Amygdala (tissue), 56 donors: ENCODE data around the gene DHDDS.
"Not testable (repeated sequence)": the region's sequence is repeated elsewhere in the genome, so short reads cannot be mapped to it uniquely, and the experiment has no call there.

Source experiments
- DNase-seq, 56 donors: peaks; one replicate each; lab custom pipeline; 2025; lab: John Stamatoyannopoulos, UW

DHDDS gene

DNA sequence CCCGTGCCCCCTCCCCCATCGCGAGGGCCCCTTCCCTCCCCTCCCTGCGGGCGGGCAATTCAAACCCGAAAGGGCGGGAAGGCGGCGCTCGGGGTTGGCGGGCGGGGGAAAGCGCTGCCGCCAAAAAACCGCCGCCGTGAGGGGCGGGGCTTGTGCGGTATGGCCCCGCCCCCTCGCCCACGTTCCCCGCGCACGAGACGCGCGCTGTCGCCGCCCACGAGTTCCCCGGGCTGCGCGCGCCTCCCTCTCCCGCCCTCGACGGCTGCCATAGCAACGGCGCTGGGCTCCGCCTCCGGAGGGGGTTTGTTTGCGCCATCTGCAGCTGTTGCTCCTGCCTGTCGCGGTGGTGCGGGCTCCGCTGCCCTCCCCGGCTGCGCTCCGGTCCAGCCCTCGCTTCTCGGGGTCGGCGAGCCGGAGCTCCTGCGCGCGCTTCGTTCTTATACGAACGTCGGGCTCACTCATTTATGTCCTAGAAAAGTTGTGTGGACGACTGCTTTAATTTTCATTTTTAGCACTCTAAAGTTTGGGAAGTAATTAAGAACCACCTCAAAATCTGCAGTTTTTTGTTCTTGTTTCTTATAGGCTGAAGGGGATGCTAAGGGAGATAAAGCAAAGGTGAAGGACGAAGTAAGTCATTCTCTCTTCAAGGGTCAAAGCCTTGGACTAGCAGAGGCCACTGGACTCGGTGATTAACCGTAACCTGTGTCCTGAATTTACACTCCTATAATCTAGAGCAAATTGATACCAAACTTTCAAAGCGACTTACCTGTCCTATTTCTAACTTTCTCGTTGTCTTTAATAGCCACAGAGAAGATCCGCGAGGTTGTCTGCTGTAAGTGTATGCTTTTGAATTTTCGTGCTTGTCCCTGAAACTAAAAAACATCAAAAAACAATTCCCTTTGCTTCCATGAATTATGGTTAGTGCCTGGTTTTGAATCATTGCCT, 41.1 kb downstream of the DHDDS start:
- DNase-seq, result peak in 55 of 56 donors; percentile 60 to 98 (median 92)

DNA sequence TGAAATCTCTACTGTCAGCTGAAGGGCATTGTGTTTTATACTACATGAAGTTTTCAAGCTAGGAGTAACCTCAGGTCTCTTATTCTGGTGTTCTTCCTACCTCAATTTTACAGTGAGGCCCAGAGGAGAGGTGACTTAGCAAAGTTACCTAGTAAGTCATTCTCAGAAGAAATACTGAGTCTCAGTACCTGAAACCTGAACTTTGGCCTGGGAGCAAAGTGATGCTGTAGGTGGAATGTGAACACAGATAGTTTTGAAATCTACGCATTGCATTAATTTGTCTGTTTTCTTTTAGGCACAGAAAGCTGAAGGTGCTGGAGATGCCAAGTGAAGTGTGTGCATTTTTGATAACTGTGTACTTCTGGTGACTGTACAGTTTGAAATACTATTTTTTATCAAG, 42.7 kb downstream of the DHDDS start:
- DNase-seq, result no peak

DNA sequence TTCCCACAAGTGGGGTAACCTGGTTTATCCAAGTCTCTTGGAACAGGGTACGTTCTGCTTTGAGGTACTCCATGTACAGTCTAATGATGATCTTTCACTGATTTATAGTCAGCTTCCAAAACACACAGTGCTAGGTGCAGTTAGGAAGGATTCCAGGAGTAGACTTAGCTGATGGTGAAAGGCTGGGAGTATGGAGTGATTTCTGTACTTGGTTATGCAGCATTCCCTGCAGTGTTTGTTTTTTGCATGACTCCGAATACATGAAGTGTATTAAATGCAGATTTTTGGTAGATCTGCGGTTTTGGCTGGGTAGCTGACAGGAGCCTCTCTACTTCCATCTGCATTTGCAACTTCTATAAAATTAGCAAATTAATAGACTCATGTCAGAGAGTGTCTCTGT, 43.9 kb downstream of the DHDDS start:
- no peak for DNase-seq

DNA sequence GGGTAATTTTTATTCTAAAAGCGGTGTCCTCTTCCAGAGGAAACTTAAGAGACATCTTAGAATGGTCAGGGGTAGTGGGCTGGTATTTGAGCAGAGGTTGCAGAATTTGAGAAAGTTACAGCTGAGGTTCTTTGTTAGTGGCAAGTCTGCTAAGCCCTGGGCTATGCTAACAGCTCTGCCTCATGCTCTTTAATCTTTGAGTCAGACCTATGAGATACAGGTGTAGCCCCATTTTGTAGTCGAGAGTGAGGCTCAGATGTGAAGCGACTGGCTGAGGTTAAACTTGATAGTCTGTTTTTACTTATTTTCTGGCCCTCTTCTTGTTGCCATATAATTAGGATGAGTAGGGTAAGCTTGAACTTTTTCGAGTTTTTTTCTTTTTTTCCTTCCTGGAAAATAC, 44.8 kb downstream of the DHDDS start:
- DNase-seq, result no peak

- no peak for DNase-seq
Observed at GRCh38 chr1:26477446-26478152, 45.5 kb downstream of the DHDDS start.

DNA sequence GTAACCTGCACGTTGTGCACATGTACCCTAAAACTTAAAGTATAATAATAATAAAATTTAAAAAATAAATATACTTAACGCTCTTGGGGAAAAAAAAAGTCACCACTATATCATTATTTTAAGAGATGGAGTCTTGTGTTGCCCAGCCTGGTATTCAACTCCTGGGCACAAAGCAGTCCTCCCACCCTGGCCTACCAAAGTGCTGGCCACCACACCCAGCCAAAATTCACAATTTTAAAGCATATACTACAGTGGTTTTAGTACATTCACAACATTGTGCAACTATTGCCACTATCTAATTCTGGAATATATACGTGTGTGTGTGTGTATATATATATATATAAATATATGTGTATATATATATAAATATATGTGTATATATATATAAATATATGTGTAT, 46.0 kb downstream of the DHDDS start:
- no peak for DNase-seq

DNA sequence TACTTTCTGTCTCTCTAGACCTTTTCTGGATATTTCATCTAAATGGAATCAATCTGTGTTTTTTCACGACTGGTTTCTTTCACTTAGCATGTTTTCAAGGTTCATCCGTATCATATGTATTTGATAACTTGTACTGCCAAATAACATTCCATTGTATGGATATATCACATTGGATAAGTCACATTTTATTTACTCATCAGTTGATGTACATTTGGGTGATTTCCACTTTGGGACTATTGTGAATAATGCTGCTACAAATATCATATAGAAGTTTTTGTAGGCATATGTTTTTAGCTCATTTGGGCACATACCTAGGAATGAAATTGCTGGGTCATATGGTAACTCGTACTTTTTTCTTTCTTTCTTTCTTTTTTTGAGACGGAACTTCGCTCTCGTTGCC, 46.9 kb downstream of the DHDDS start:
- DNase-seq, result no peak

DNA sequence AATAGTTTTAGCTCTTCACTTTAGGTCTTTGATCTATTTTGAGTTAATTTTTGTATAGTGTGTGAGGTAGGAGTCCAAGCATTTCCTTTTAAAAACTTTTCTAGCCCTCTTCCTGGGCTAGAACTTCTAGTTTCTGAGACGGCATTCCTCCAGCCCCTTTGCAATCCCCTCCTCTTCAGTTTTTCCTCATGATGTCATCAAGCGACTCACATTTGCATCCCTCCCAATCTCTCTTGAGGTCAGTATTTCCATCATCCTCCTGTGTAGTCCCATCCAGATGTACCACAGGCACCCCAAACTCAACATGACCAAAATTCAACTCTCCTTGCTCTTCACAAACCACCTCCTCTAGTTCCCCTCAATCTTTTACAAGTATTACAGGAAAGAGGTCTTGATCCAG, 50.8 kb downstream of the DHDDS start:
- DNase-seq, result no peak

DNA sequence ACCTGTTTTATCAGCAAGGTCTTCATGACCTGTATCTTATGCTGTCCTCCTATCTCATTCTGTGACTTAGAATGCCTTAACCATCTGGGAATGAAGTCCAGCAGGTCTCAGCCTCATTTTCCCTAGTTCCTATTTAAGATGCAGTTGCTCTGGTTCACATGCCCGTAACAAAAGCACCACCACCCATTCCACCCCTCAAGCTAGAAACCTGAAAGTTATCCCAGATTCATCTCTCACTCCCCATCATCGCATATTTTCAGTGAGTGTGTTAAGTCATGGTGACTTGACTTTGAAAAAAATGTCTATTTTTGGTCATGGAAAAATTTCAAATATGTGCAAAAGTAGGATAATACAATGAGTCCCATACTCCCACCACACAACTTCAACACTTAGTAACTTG, 51.9 kb downstream of the DHDDS start:
- DNase-seq, result no peak

DNA sequence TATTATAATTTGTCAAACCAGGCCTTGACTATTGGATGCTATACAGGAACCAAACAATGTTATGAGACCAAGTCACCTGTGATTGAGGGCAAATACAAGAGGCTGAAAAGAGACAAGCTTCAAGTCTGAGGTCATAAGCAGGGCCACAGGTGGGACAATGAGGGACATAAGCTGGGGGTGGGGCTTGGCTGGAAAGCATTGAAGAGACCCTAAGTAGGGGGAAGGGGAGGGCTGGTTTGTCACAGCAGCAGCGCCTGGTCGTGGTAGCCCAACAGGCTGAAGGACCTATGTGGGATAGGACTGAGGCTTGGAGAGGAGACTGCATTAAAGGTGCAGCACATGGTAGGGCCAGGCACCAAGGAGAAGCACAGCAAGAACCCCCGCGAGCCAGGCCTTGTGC, 58.0 kb downstream of the DHDDS start:
- no peak for DNase-seq

GRCh38 chr1:26493267-26493666, 61.1 kb downstream of the DHDDS start:
- DNase-seq, result no peak

DNA sequence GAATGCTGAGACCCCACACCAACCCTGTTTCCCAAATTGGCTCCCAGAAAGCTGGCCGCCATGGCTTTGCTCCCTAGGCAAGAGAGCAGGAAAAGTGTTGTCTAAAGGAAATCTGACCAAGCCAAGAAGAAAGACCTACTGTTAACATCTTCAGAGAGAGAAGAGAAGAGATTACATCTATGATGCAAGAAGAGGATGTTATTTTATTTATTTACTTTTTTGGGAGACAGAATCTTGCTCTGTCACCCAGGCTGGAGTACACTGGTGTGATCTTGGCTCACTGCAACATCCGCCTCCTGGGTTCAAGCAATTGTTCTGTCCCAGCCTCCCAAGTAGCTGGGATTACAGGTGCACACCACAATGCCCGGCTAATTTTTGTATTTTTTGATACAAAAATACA, 61.8 kb downstream of the DHDDS start:
- DNase-seq, result no peak

GRCh38 chr1:26496861-26497260, 64.7 kb downstream of the DHDDS start:
- DNase-seq, result peak in 1 of 56 donors; percentile 4

DNA sequence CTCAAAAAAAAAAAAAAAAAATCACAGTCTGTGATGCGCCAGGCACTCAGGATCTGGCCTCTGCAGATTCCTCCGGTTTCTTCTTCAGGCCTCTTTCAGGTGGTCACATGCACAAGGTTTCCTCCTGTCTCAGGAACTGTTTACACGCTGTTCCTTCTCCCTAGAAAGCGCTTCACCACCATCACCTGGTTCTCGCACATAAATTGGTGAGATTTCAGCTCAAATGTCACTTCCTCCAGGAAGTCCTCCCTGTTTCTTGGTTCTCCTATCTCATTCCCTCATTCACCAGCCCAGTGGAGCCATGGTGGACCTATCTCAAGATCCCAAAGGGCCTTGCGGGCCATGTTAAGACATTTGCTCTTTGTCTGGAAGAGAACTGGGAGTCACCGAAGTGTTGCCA, 66.8 kb downstream of the DHDDS start:
- DNase-seq, result no peak

GRCh38 chr1:26500488-26501175, 68.5 kb downstream of the DHDDS start:
- peak; percentile 22 to 92 (median 77) for DNase-seq

GRCh38 chr1:26510711-26511110, 78.6 kb downstream of the DHDDS start:
- not testable (repeated sequence) for DNase-seq

DNA sequence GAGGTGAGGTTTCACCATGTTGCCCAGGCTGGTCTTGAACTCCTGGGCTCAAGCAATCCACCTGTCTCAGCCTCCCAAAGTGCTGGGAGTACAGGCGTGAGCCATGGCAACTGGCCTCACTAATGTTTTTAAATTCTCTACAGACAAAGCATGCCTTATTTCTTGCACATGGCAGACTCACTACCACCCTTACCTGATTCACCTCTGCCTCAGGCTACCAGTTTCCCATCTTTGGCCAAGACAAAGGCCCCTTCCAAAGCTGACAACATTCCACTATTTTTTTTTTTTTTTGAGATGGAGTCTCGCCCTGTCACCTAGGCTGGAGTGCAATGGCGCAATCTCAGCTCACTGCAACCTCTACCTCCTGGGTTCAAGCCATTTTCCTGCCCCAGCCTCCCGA, 83.7 kb downstream of the DHDDS start:
- DNase-seq, result not testable (repeated sequence)

GRCh38 chr1:26516987-26517765, 85.1 kb downstream of the DHDDS start:
- no peak for DNase-seq

GRCh38 chr1:26517766-26518049, 85.6 kb downstream of the DHDDS start:
- DNase-seq, result no peak

GRCh38 chr1:26518355-26518754, 86.2 kb downstream of the DHDDS start:
- no peak for DNase-seq

- no peak for DNase-seq
Observed at GRCh38 chr1:26520339-26520738, 88.2 kb downstream of the DHDDS start.
